Stimulated activated CD8-positive, alpha-beta memory T cell treated with anti-CD3 and anti-CD28 coated beads, Interleukin-15, amount 100 ng/mL, for 1 hour (primary cell): ENCODE data around the gene CACNG1.

Experiments
- DNase-seq: peaks from one replicate; pipeline ENCODE4 v3.0.0-alpha.2; 2020; ENCODE audit warnings: low read depth

The CACNG1 gene, protein sequence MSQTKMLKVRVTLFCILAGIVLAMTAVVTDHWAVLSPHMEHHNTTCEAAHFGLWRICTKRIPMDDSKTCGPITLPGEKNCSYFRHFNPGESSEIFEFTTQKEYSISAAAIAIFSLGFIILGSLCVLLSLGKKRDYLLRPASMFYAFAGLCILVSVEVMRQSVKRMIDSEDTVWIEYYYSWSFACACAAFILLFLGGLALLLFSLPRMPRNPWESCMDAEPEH

DNA sequence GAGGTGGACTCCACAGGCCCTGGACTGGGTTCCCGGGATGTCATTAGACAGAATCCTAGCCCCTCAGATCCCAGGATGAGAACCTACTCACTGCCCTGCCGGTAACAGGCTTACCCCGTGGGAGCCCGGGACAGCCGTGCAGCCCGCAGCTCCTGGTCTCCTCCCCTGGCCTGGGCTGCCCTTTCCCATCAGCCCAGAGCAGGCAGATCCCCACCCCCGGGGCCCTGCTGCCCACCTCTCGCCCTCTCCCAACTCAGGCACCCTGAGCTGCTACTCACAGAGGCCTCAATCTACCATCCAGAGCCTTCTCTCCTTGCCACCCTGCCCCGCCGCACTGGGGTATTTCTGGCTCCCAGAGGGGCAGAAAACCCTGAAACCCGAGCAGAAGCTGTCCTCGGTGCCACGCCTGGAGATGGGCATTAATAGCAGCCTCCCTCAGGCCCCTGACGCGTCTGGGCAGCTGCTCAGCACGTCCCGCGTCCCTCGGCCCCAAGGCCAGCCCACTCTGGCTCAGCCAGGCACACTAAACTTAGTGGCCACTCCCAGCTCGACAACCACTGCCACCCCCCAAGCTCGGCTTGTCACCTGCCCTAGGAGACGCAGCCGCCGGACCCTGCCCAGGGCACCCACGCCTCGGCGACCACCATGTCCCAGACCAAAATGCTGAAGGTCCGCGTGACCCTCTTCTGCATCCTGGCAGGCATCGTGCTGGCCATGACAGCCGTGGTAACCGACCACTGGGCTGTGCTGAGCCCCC, at the start of gene CACNG1:
CACNG1 (plus strand) TSS at position 539 of the 757 bp plus-strand sequence; CDS start at position 646, 107 bp downstream.
- no peak for DNase-seq

GRCh38 chr17:66994930-66995535, 49.3 kb upstream of the CACNG1 start:
- no peak for DNase-seq

- DNase-seq, result no peak
These were observed 48.4 kb upstream of the CACNG1 start for GRCh38 chr17:66995944-66996343.

GRCh38 chr17:66996926-66997325, 47.4 kb upstream of the CACNG1 start:
- DNase-seq, result no peak

DNA sequence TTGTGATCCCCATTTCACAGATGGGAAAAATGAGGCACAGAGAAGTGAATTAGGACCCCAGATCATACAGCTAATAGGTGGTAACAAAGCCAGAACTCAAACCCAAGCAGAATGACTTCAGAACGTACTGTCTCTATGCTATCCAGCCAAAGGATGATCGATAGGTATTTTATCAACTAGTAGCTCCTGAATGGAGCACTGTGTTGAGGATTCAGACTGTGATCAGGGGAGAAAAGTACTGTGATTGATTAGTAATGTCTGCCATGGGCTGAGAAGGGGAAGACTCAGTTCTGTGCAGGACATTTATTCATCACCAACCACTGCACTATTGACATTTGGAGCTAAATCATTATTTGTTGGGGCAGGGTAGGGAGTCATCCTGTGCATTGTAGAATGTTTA, 41.1 kb upstream of the CACNG1 start:
- DNase-seq, result no peak

DNA sequence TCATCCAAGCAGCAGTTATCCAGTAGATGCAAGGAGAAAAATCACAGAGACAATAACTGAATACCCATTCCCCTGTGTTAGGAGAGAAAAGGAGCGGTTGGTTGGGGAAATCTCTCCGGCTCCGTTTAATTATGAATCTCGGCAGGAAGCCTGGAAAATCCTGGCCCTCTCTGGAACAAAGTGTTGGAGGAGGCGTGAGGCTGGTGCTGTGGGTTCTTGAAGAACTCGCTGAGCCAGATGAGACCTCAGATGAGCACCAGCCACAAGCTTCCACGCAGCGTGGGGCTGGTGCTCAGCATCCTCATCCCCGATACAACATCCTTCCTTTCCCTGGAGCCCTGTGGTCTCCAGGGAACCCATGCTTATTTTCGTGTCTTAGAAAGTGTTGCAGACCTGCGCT, 40.2 kb upstream of the CACNG1 start:
- DNase-seq, result no peak

- DNase-seq, result no peak
These were observed 37.1 kb upstream of the CACNG1 start for GRCh38 chr17:67007266-67007665.

GRCh38 chr17:67008101-67008500, 36.3 kb upstream of the CACNG1 start:
- DNase-seq, result no peak

DNA sequence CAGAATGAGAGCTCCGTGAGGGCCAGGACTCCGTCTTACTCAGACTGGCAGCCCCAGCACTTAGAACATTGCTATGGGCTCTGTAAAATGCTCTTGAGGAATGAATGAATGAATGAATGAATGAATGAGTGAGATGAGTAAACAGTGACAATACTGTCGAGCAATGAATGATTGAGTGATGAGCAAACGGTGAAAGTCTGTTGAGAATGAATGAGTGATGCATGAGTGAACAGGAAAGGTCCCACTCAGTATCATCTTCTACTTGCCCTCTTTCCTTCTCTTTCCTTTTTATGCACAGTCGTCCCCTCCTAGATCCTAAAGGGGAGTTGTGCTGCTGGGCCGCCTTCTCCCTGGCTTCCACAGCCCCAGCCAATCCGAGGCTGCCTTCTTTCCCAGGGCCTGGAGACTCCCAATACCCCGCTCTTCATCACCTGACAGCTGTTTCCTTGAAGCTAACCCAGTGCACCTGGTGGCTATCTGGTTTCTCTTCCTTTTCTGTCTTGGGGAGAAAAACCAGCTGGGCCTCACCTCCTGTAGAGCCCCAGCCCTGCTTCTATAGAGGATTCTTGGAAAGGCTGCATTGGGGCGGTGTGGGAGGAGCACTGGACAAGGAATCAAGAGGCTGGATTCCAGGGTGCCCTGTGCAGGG, 32.7 kb upstream of the CACNG1 start:
- DNase-seq, result no peak

GRCh38 chr17:67013891-67014290, 30.5 kb upstream of the CACNG1 start:
- no peak for DNase-seq

DNA sequence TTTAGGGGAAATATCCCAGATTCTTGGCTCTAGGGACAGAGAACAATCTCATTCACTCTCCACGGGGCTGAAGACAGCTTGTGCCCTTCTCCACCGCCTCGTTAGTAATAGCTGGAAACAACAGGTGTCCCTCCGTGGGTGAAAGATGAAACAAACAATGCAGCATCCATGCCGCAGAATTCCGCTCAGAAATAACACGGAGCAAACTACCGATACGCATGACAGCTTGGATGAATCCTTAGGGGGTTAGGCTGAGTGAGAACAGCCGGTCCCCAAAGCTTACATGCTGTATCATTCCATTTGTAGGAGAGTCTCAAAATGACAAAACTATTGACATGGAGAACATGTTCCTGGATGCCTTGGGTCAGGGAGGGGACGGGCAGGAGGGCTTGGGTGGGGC, 29.4 kb upstream of the CACNG1 start:
- no peak for DNase-seq

DNA sequence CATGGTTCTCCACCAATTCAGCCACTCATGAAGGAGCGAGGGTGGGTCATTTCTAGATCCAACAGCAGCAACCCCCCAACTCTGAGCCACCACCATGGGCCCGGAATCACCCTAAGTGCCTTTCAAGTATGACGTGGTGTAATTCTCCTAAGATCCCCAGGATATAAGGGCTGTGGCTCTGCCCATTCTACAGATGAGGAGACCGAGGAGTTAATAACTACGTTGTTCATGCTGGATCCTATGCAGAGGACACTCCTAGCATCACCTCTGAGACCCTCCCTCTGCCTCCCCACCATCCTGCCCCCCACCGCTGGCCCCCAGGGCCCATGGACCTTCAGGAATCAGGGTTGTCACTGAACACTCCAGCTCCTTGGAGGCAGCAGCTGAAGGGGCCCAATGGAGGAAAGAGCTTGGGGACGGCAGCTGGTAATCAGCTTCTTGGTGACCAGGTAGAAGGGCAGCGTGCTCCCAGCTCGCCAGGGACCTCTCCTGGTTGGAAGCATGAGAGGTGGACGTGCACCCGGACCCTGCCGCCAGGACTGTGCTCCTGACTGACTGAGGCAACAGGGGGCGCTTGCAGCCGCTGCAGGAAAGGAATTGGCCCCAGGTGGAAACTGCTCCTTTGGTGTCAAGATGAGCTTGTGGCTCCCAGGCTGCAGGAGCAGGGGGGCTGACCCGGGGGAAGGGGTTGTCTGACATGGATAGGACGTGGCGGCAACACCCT, 28.2 kb upstream of the CACNG1 start:
- DNase-seq, result no peak

DNA sequence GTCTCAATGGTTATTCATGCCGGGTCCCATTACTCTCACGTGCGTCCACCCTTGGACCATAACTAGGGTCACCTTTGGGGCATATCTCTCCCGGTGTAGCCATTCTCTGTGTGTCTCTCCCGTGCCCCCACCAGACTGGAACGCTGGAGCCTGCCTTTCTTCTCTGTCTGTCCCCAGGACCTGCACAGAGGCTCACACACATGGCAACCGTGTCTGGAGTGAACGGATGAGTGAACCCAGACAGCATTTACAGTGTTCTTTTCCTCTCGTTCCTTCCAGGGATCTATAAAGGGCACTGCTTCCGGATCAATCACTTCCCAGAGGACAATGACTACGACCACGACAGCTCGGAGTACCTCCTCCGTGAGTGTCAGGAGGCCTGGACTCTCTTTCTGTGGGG, 26.4 kb upstream of the CACNG1 start:
- no peak for DNase-seq

DNA sequence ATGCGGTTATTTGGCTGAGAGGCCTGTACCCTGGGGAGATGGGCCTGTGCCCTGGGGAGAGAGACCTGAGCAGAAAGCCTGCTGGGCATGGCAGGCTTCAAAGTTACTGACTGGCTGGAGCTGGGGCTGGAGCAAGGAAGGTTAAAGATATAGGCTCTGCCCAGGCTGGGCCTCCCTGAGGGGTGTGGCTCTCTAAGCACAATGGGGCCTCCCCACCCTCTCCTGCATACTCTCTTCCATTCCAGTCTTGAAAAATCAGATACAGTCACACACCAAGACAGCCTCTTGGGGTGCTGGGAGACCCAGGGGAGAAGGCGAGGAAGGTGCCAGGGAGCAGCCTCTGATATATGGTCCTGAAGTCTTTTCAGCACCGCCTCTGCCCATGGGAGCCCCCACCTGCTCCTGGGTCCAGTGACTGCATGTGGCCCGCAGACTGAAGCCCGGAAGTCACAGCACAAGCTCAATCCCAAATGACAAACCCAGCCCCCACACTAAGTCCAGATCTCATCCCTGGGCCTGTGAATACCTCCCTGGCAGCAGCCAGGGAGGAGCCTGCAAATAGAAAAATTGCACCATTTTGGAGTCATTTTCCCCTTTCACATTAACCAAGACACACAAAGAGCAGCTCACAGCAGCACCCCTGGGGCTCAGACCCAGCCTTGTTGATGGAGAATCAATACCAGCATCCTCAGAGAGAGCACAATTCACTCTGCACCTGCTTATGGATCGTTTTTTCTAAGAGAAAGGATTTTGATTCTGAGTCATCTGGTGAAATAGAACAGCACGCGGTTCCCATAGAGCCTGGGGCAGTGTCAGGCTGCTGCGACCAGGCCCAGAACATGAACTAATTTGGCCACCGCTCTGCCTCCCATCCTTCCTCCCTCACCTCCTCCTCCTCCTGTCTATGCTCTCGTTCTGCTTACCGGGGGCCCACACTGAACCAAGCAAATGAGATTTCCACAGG, 25.6 kb upstream of the CACNG1 start:
- DNase-seq, result no peak

- no peak for DNase-seq
These were observed 24.5 kb upstream of the CACNG1 start for GRCh38 chr17:67019809-67020208.

DNA sequence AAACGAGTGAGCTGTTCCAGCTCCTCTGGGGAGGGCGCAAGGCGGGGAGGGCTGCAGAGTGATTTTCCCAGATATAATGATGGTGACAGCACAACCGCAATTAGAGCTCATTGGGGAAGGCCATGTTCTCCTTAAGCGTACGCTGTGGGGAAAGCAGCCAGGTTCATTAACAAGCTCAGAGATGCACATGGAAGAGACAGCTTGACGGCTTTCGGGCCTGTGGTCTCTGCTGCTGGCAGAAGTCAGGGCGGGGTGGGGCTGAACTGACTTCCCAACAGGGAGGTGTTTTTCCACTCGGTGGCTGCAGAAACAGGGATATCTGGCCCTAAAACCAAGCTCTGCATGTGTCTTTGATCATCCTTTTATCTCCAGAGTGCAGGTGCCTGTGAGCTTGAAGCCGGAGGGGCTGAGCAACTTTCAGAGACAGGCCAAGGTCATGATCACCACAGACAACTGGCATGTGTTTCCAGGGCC, 24.0 kb upstream of the CACNG1 start:
- no peak for DNase-seq

GRCh38 chr17:67021196-67021595, 23.2 kb upstream of the CACNG1 start:
- no peak for DNase-seq

DNA sequence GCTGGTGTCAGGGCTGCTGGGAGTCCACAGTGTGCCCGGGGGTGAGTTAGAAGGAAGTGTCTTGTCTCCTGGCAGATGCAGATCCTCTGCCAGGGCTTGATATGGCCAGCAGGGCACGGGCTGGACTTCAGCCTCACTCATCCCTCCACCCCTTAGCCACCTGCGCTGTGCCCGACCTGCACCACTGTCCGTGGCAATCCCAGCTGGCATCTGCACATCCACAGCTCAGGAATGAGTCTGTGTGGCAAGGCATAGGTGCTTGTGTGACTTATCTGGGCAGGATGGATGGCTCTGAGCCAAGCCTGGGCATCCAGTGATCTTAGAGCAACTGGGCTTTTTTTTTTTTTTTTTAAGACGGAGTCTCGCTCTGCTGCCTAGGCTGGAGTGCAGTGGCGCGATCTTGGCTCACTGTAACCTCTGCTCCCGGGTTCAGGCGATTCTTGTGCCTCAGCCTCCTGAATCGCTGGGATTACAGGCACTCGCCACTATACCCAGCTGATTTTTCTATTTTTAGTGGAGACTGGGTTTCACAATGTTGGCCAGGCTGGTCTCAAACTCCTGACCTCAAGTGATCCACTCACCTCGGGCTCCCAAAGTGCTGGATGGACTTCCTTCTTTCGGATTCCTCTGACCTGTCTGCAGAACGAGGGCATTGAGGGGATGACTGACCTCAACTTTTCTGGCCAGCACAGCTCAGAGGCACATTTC, 22.5 kb upstream of the CACNG1 start:
- no peak for DNase-seq

DNA sequence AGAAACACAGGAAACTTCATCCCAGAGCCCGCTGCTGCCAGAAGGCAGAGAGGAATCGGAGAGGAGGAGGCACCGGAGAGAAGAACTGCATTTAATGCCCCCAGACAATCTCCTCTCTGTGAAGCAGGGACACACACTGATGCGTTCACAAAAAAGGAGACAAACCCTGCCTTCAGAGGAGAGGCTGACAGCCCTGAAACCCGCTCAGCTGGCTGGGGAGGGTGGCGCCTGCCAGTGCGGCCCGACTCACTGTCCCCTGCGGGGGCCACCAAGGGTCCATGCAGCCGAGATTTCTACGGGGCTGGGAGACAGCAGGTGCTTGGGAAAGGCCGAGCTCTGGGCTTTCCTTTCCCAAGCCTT, 21.9 kb upstream of the CACNG1 start:
- DNase-seq, result no peak

DNA sequence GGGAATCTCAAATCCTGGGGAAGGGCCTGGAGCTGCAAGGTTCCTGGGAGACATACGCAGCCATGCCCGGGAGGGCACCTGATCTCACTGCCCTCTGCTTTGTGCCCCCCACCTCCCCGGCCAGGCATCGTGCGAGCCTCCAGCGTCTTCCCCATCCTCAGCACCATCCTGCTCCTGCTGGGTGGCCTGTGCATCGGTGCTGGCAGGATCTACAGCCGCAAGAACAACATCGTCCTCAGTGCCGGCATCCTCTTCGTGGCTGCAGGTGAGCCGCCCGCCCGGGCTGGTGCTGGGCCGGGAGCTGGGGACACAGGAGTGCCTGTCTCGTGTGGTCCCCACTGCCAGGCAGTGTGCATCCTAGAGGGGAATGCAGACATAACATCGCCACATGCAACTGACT, 19.6 kb upstream of the CACNG1 start:
- DNase-seq, result no peak
